ENCODE results near the gene LZTR1. TPM values are rescaled to one million over a fixed set of nuclear protein-coding genes. Genes with fewer than 3 reads are reported as not detected.

Gene LZTR1
- total and polyA plus RNA-seq, 10 of the 15 experiments (the other 5 are each of a cell fraction or from before 2014, with no cell fraction given): 0.82 to 50.3 (median 19.3) TPM

GRCh38 chr22:21029486-21030025, 47.5 kb downstream of the LZTR1 start:
- in situ Hi-C loops (cut with MboI): no loop called here
- POLR2A ChIA-PET: no interaction called here
- Histone ChIP-seq H3K4me1 (ENCODE audit: control insufficient read depth, insufficient read depth, low read length) (peaks cover 14% of the 10 kb centered on the region), H3K27me3 (replicated peaks in 1 of 2; ENCODE audit: control insufficient read depth in 2 of 2, insufficient read depth in 2 of 2, low read length in 1 of 2) (no peaks in the 10 kb centered on the region; a peak in 1 of 4 replicates), H3K79me2 (ENCODE audit: control insufficient read depth, insufficient read depth, low read length) (no peaks in the 10 kb centered on the region), H3K4me3 (no peak overlapping the region), H3K27ac (ENCODE audit: control insufficient read depth, insufficient read depth) (no peak overlapping the region), H2AFZ (ENCODE audit: control insufficient read depth, low read depth, low read length) (no peak overlapping the region), H3K4me2 (ENCODE audit: control insufficient read depth, insufficient read depth) (no peak overlapping the region), H3K36me3 (ENCODE audit: control insufficient read depth in 2 of 2, insufficient read depth in 2 of 2, low read length in 1 of 2) (no peaks in the 10 kb centered on the region), H3K9ac (ENCODE audit: control insufficient read depth, insufficient read depth, low read length) (no peak overlapping the region), H3K9me3 (replicated peaks; ENCODE audit: control insufficient read depth, insufficient read depth, low read length) (no peaks in the 10 kb centered on the region), H4K20me1 (ENCODE audit: control insufficient read depth, insufficient read depth) (no peaks in the 10 kb centered on the region)
- DNase-seq (ENCODE audit: low read depth, low spot score) (no peak), ATAC-seq (no peak), FAIRE-seq (no peak)
- SMC1A ChIA-PET (ENCODE audit: uncharacterized antibody, unreplicated experiment): interaction anchor here (0.5 kb wide), 1 partner anchor 12 kb away, joined by 3 read pairs; no protein-coding TSS in a partner anchor
- BruUV-seq (replicated peaks): no TSS peak
- intact Hi-C loops (cut with micrococcal nuclease; ENCODE audit: unreplicated experiment): no loop called here
- WGBS (ENCODE audit: insufficient coverage, insufficient replicate concordance, low lambda C conversion rate, missing lambda C conversion rate): 28% methylated on average over 12 of the region's 12 CpGs
- CTCF ChIA-PET: no interaction called here
- RAD21 ChIA-PET (ENCODE audit: unreplicated experiment): no interaction called here
- no peak for TF ChIP-seq NFXL1 (IDR thresholded peaks at IDR 0.05; ENCODE audit: borderline replicate concordance)
- TF ChIP-seq, protein P1, sequence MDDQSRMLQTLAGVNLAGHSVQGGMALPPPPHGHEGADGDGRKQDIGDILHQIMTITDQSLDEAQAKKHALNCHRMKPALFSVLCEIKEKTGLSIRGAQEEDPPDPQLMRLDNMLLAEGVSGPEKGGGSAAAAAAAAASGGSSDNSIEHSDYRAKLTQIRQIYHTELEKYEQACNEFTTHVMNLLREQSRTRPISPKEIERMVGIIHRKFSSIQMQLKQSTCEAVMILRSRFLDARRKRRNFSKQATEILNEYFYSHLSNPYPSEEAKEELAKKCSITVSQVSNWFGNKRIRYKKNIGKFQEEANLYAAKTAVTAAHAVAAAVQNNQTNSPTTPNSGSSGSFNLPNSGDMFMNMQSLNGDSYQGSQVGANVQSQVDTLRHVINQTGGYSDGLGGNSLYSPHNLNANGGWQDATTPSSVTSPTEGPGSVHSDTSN (IDR thresholded peaks at IDR 0.05; ENCODE audit: insufficient replicate concordance, low read depth, low read length): no peak
- no peak for TF ChIP-seq ZNF384 (IDR thresholded peaks at IDR 0.05; ENCODE audit: borderline replicate concordance, low read depth, low read length)
- TF ChIP-seq NBN (IDR thresholded peaks at IDR 0.05): no peak
- no peak for TF ChIP-seq ZBED1 (IDR thresholded peaks at IDR 0.05; ENCODE audit: borderline replicate concordance)
- TF ChIP-seq ATF2 (IDR thresholded peaks at IDR 0.05; ENCODE audit: low read length): no peak
- TF ChIP-seq, protein P2, sequence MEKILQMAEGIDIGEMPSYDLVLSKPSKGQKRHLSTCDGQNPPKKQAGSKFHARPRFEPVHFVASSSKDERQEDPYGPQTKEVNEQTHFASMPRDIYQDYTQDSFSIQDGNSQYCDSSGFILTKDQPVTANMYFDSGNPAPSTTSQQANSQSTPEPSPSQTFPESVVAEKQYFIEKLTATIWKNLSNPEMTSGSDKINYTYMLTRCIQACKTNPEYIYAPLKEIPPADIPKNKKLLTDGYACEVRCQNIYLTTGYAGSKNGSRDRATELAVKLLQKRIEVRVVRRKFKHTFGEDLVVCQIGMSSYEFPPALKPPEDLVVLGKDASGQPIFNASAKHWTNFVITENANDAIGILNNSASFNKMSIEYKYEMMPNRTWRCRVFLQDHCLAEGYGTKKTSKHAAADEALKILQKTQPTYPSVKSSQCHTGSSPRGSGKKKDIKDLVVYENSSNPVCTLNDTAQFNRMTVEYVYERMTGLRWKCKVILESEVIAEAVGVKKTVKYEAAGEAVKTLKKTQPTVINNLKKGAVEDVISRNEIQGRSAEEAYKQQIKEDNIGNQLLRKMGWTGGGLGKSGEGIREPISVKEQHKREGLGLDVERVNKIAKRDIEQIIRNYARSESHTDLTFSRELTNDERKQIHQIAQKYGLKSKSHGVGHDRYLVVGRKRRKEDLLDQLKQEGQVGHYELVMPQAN (conservative IDR thresholded peaks at IDR 0.05): no peak
- no peak for TF ChIP-seq HDAC6 (IDR thresholded peaks at IDR 0.05; ENCODE audit: unreplicated experiment)
